HG02798 (cell line): ENCODE results near the gene OR8K1.

Experiments
- ATAC-seq: cut with Tn5 transposase; IDR thresholded peaks from one replicate; pipeline ENCODE4 v1.9.1; 2021; ENCODE audit warnings: mild to moderate bottlenecking; ENCODE audit not compliant: unreplicated experiment, poor library complexity

Gene OR8K1

DNA sequence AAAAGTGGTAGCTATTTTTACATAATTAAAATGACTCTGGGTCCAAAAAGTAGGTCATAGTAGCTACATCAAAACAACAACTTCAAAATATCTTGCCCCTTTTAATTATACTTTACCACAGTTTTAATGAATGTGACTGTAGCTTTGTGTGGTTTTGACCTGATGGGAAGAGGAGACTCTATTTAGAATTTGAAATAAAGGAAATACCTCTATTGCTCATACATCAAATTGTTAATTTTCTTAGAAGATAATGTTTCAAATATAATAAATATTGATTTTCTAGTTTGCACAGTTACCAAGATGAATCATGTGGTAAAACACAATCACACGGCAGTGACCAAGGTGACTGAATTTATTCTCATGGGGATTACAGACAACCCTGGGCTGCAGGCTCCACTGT lies at the start of gene OR8K1:
Gene OR8K1 (plus strand): TSS at position 301 of the 400 bp plus-strand sequence. CDS start 0 bp downstream, at position 301.
- no peak for ATAC-seq

DNA sequence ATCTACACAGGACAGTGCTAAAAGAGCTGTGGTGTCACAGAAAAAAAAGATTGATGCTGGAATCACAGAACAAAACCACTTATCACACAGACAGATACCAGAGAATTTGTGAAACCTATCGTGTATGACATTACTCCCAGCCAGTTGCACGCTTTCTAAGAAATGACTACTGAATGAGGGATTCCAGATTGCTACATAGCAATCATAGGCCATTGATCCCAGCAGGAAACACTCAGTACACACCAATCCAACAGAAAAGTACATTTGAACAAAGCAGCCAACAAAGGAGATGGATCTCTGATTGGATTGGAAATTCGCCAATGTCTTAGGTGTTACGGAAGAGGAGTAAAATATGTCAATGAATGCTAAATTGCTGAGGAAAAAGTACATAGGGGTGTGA lies 48.9 kb upstream of the OR8K1 start:
- ATAC-seq = no peak

DNA sequence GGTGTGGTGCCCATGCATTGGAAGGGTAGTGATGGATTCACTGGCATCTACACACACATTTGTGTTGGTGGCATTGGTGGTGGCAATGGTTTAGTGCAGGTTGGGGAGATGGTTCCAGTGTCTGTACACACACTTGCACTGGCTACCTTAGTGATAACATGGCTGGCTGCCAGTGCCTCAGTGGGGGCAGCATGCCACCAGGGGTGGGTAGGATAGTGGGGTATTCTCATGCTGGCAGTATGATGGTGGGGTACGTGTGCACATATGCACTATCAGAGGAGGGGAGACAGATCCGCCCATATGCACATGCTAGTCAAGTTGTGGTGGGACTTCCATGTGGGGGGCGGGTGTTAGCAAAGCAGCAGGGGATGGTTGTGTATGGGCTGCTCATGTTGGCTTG lies 38.0 kb upstream of the OR8K1 start:
- ATAC-seq = no peak

DNA sequence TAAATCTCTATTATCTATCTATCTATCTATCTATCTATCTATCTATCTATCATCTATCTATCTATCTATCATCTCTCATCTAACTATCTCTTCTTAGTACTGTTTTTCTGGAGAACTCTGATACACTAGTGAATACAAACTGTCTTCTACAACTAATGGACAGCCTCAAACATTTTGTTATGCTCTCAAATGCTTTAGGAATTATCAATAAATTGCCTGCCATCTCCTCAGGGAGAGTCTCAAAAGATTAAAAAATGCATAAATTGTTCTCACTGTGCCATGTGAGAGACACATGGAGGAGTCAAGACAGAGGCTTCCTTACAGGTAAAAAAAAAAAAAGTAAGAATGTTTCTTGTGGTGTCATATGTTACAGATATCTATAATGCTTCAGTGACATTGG lies 31.0 kb upstream of the OR8K1 start, which contains the start of gene OR8K3:
Gene OR8K3 (plus strand): TSS at position 301 of the 400 bp plus-strand sequence. CDS start 3,163 bp downstream, outside the sequence.
- no peak for ATAC-seq

DNA sequence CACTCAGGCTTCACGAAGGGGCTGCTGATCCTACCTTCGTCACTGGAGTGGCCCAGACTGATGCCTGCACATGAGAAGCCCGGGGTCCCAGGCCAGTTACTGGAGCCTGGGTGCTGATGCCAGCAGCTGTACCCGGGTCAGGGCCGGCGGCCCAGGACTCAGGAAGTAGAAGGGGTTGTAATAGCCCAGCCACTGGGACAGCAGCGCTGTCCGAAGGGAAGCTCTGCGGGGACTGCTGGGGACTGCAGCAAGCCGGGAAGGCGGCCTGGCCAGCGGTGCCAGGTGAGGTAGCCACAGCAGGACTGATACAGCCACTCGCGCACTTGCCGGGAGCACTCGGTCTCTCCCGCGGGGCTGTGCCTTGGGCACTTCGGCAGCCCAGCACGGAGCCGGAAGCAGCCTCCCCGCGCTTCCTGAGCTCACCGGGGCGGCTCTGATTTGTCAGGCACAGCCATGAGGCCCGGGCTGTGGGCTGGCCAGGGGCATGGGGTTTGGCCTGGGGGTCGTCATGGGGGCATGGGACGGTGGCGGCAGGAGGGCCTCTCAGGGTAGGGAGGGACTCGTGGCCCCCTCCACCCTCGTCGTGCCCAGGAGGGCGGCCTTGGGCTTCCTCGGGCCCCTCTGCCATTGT lies 13.9 kb upstream of the OR8K1 start:
- ATAC-seq = no peak

DNA sequence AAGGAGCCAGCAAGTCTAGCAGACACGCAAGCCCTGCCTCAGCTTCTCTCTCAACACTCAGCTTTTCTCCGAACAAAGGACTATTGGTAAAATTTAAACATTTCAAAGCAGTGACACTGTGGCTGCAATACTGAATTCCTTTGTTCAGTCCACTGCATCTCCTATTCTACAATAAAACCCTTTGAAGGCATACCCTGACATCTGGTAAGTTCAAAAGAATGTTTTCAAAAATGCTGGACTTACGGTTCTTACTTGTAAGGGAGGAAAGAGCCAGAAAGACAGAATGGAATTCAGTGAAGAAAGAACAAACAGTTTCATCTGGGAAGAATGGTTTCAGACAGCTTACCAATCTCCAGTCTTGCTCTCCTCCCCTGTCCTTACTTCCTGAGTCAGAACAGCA lies 12.7 kb upstream of the OR8K1 start:
- no peak for ATAC-seq

DNA sequence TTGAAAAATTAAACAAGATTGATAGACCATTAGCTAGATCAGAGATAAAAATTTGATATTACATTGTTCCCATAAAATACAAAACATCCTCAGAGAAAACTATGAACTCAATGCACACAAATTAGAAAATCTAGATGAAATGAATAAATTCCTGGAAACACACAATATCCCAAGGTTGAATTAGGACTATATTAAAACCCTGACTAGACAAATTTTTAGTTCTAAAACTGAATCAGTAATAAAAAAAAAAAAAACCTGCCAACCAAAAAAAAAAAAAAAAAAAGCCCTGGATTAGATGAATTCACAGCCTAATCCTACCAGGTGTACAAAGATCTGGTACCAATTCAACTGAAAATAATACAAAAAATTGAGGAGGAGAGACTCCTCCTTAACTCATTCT lies 5.5 kb upstream of the OR8K1 start:
- ATAC-seq = no peak

DNA sequence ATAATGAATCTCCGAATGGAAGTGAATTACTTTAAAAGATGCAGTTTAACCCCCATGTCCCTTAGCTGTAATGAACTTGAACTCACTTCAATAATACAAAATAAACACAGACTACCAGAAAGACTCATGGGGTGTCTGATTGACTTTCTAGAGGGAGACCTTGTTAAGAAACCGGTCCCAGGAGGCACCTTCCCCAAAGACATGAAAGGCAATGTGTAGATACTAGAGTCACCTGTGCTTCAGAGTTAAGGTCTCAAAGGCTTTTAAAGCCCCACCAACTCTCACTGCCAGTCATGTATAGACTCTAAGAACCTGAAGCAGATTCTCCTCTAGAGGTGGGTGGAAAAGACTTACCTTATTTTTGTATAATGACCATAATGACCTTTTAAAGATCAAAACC lies 8.2 kb downstream of the OR8K1 start, which contains the start of gene OR8J1:
Gene OR8J1 (plus strand): TSS at position 301 of the 400 bp plus-strand sequence. CDS start 5,956 bp downstream, outside the sequence.
- no peak for ATAC-seq

DNA sequence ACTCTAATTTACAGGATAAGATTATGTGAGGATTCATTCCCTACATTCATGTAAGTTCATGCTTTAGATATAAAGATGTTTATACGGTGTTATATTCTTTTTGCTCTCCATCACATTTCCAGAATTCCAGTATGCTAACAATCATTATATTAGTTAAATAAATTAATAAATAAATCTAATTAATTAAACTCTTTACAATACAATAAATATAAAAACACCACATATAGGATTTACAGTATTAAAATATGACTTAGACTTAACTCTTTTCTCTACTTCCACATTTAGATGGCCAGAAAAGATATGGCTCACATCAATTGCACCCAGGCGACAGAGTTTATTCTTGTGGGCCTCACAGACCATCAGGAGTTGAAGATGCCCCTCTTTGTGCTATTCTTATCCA lies 29.5 kb downstream of the OR8K1 start, which contains the start of gene OR8U1:
Gene OR8U1 (plus strand): TSS at position 301 of the 400 bp plus-strand sequence. CDS start 0 bp downstream, at position 301.
- ATAC-seq = no peak

DNA sequence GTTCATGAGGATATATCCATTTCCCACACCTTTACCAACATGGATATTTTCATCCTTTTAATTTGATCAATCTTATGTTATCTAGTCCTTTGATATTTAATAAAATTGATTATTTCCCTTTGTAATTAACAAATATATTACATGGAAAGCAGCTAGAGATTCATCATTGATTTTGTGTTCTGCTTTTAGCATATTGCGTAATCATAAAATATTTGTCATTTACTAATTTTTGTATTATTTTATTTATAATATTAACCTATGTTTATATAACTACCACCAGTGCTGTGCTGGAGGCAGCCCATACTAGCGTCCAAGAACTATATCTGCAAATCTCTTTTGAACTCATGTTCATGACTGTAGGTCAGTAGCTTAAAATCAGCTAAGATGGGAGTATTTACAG lies 34.3 kb downstream of the OR8K1 start:
- no peak for ATAC-seq

DNA sequence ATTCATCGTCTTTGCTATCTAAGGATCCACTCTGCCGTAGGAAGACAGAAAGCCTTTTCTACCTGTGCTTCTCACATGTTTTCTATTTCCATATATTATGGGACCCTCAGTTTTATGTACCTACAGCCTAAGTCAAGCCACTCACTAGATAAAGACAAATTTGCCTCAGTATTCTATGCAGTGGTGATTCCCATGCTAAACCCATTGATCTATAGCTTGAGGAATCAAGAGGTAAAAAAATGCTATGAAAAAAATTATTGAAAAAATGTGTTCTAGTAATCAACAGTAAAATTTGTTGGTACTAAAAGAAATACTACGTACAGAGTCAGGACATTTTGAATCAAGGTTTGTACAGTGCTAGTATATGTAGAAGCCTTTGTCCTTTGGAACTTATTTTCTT lies 48.5 kb downstream of the OR8K1 start:
- no peak for ATAC-seq

DNA sequence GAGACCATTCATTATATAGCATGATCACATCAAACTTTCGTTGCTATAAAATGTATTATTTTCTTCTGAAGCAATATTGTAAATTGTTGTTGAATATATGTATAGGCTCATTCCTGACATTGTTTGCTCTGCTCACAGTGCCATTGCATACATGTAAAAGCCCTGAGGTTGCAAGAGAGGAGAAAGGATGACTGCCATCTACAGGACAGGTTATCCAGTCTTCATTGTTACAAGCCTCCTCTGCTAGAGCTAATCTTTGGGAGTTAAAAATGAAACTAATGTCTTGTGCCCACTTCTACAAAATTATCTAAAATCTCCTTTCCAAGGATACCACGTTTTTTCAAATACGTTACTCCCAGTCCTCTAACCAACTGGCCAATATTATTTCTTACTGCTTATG lies 50.2 kb downstream of the OR8K1 start:
- ATAC-seq = no peak
